Measurements from ENCODE around the gene RWDD1. TPM values are rescaled to one million over a fixed set of nuclear protein-coding genes. Genes with fewer than 3 reads are reported as not detected.
"Not testable (repeated sequence)": the region's sequence is repeated elsewhere in the genome, so short reads cannot be mapped to it uniquely, and the experiment has no call there.

The RWDD1 gene
- total RNA-seq, 1 donor from 2014 or later, result 37.4 TPM

GRCh38 chr6:116586276-116586675 is 15.0 kb downstream of the RWDD1 start:
- Histone ChIP-seq H3K4me1 (no peaks in the 10 kb centered on the region), H3K27ac (no peak overlapping the region), H3K4me3 (no peak overlapping the region), H3K27me3 (no peaks in the 10 kb centered on the region), H3K9me3 (no peaks in the 10 kb centered on the region), H3K36me3 (peaks cover 73% of the 10 kb centered on the region)
- intact Hi-C loops (cut with DNase I), result no loop called here
- DNase-seq (no peak), ATAC-seq (no peak)
- no peak for TF ChIP-seq CTCF (IDR thresholded peaks at IDR 0.05)

GRCh38 chr6:116586738-116587137 is 15.4 kb downstream of the RWDD1 start:
- no peak overlapping the region for H3K4me3 ChIP-seq
- no peak for TF ChIP-seq CTCF (IDR thresholded peaks at IDR 0.05)
- intact Hi-C loops (cut with DNase I), result no loop called here
- DNase-seq, result no peak
- no peak overlapping the region for H3K27ac ChIP-seq
- no peaks in the 10 kb centered on the region for H3K27me3 ChIP-seq
- no peaks in the 10 kb centered on the region for H3K9me3 ChIP-seq
- ATAC-seq, result no peak
- H3K4me1 ChIP-seq, result no peaks in the 10 kb centered on the region
- peaks cover 73% of the 10 kb centered on the region for H3K36me3 ChIP-seq

GRCh38 chr6:116595247-116595646 is 23.9 kb downstream of the RWDD1 start:
- no peak for TF ChIP-seq CTCF (IDR thresholded peaks at IDR 0.05)
- Histone ChIP-seq H3K27ac (no peak overlapping the region), H3K4me1 (no peaks in the 10 kb centered on the region), H3K4me3 (no peak overlapping the region), H3K27me3 (no peaks in the 10 kb centered on the region), H3K36me3 (peaks cover 55% of the 10 kb centered on the region), H3K9me3 (no peaks in the 10 kb centered on the region)
- intact Hi-C loops (cut with DNase I), result no loop called here
- DNase-seq, result no peak
- no peak for ATAC-seq

- H3K4me3 ChIP-seq, result no peak overlapping the region
- H3K9me3 ChIP-seq, result no peaks in the 10 kb centered on the region
- intact Hi-C loops (cut with DNase I), result no loop called here
- no peaks in the 10 kb centered on the region for H3K27me3 ChIP-seq
- ATAC-seq (no peak), DNase-seq (no peak)
- H3K4me1 ChIP-seq, result no peaks in the 10 kb centered on the region
- TF ChIP-seq CTCF (IDR thresholded peaks at IDR 0.05), result no peak
- peaks cover 39% of the 10 kb centered on the region for H3K36me3 ChIP-seq
- H3K27ac ChIP-seq, result no peak overlapping the region
Measured at GRCh38 chr6:116596815-116597214, 25.5 kb downstream of the RWDD1 start.

- ATAC-seq; intact Hi-C loops (cut with DNase I); H3K4me1 ChIP-seq; H3K9me3 ChIP-seq; H3K36me3 ChIP-seq; H3K27ac ChIP-seq; H3K4me3 ChIP-seq; DNase-seq; H3K27me3 ChIP-seq: not testable (repeated sequence)
Measured at GRCh38 chr6:116603916-116604315, 32.6 kb downstream of the RWDD1 start.

GRCh38 chr6:116604868-116605267 is 33.6 kb downstream of the RWDD1 start:
- H3K27ac ChIP-seq; ATAC-seq; H3K36me3 ChIP-seq; H3K27me3 ChIP-seq; intact Hi-C loops (cut with DNase I); H3K9me3 ChIP-seq; DNase-seq; H3K4me1 ChIP-seq; H3K4me3 ChIP-seq: not testable (repeated sequence)

- ATAC-seq (no peak), DNase-seq (no peak)
- Histone ChIP-seq H3K9me3 (no peaks in the 10 kb centered on the region), H3K27me3 (no peaks in the 10 kb centered on the region), H3K36me3 (no peaks in the 10 kb centered on the region), H3K4me3 (no peak overlapping the region), H3K4me1 (no peaks in the 10 kb centered on the region), H3K27ac (no peak overlapping the region)
- TF ChIP-seq CTCF (IDR thresholded peaks at IDR 0.05), result no peak
- intact Hi-C loops (cut with DNase I), result no loop called here
Measured at GRCh38 chr6:116605935-116606334, 34.6 kb downstream of the RWDD1 start.
